Lower leg skin (tissue), 3 donors: Measurements from ENCODE around the gene GPR37L1.

Experiments
- CTCF ChIP-seq, 3 donors: fragments of 450-650 bp; IDR thresholded peaks; one replicate each; pipeline ENCODE4 v1.5.1; 2016; ENCODE audit warnings: antibody characterized with exemption in 3 of 3, mild to moderate bottlenecking in 3 of 3, moderate library complexity in 2 of 3
- POLR2A ChIP-seq, 2 donors: fragments of 450-650 bp; IDR thresholded peaks; one replicate each; pipeline ENCODE4 v1.6.1; 2016 to 2017; ENCODE audit warnings: antibody characterized with exemption in 2 of 2, mild to moderate bottlenecking in 1 of 2, moderate library complexity in 1 of 2

GRCh38 chr1:202158810-202159533 lies 36.3 kb downstream of the GPR37L1 start:
- TF ChIP-seq CTCF (IDR thresholded peaks at IDR 0.05): no peak
- TF ChIP-seq POLR2A (IDR thresholded peaks at IDR 0.05): no peak
